PC-3 (cell line): ENCODE measurements around the gene KCNJ10.

Experiments used
- EZH2phosphoT487 ChIP-seq: fragments of 300-600 bp; sonication (generic); IDR thresholded peaks from 2 replicates; pipeline ENCODE4 v1.6.1; 2018; ENCODE audit warnings: mild to moderate bottlenecking, antibody characterized with exemption, low read length, borderline replicate concordance
- TF ChIP-seq, protein P1 (sequence below): fragments of 300-600 bp; sonication (generic); conservative IDR thresholded peaks from 2 replicates; pipeline ENCODE4 v1.5.1; 2017; ENCODE audit warnings: antibody characterized with exemption, low read depth, mild to moderate bottlenecking, low read length

DNA sequence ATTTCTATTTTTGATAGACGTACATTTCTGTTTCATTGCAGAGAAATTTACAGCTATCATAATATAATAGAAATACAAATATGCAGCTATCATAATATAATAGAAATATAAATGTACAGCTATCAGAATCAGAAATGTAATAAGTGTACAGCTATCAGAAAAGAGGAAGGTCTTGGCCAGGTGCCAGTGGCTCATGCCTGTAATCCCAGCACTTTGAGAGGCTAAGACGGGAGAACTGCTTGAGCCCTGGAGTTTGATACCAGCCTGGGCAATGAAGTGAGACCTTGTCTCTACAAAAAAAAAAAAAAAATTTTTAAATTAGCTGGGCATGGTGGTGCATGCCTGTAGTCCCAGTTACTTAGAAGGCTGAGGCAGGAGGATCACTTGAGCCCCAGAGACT, 76.0 kb downstream of the KCNJ10 start:
- TF ChIP-seq, protein P1, sequence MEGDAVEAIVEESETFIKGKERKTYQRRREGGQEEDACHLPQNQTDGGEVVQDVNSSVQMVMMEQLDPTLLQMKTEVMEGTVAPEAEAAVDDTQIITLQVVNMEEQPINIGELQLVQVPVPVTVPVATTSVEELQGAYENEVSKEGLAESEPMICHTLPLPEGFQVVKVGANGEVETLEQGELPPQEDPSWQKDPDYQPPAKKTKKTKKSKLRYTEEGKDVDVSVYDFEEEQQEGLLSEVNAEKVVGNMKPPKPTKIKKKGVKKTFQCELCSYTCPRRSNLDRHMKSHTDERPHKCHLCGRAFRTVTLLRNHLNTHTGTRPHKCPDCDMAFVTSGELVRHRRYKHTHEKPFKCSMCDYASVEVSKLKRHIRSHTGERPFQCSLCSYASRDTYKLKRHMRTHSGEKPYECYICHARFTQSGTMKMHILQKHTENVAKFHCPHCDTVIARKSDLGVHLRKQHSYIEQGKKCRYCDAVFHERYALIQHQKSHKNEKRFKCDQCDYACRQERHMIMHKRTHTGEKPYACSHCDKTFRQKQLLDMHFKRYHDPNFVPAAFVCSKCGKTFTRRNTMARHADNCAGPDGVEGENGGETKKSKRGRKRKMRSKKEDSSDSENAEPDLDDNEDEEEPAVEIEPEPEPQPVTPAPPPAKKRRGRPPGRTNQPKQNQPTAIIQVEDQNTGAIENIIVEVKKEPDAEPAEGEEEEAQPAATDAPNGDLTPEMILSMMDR: no peak
- no peak for TF ChIP-seq EZH2phosphoT487
